SW480 (cell line): ENCODE results near the gene ENTPD5.
"Not testable (repeated sequence)": the region's sequence is repeated elsewhere in the genome, so short reads cannot be mapped to it uniquely, and the experiment has no call there.

Experiments used
- DNase-seq: peaks from one replicate; pipeline ENCODE4 v3.0.0-alpha.2; 2016; ENCODE audit warnings: low spot score

Gene ENTPD5

DNA sequence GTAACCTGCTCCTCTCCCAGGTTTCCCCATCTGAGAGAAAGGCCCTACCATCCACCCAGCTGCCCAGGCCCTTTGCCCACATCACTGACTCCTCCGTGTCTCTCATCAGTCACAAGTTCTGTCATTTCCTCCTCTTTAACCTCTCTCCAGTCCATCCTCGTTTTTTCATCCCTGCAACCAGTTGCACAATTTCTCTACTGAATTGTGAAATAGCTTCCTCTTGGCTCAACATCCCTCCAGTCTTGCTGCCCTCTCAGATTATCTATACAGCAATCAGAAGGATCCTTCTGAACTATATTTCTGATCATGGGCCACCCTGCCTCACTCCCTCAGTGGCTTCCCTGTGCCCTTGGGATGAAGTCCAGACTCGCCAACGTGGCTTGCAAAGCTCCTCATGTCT is 76.0 kb downstream of the ENTPD5 start:
- DNase-seq, result peak; percentile 17

DNA sequence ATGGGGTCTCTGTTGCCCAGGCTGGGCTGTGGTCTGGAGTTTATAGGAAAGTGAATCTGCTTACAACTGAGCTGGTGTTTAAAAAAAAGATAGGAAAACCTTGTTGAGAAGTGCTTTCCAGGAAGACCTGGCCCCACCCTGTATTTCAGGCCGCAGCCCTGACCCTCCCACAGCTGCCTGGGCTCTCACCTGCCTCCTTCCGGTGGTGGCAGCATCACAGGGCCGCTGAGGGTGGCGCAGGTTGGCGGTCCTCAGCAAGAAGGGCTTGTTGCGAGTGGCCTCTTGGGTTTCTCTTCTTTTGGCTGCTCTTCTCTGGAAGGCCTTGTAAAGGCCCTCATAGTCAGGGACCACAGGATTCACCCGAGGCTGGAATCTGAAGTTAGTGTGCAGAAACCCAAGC is 76.9 kb downstream of the ENTPD5 start:
- DNase-seq, result peak; percentile 28

DNA sequence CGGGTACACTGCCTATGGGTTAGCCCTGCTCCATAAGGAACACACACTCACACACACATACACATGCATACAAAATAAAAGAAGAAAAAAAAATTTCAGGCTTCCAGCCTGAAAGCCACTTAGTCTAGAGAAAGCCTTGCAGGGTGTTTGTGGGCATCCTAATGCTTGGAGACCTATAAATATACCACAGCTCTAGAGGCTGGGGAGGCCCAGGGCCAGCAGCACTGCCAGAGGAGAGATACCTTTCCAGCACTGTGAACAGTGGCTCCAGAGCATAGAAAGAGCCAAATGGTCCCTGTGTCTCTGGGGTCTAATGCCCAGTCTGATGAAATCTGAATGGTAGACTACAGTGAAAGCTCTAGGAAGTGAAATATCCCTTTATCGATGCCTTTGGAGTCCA is 82.1 kb downstream of the ENTPD5 start:
- no peak for DNase-seq

DNA sequence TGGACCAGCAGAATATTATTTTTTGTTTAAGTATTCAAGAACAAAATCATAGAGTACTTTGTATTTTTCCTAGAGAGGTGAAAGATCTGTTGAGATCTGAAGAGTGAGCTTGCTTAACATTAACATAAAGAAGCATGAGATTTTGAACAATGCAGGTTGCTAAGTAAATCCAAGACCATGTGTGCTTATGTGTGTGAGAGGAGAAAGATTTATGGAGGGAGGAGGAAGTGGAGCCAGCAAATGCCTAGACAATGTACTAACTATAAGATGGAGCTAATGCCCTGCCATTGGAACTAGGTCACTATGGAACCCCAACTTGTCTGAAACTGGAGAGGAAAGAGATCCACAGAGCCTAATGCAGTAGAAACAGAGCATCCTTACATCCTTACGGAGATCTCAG is 82.5 kb downstream of the ENTPD5 start:
- DNase-seq, result no peak

DNA sequence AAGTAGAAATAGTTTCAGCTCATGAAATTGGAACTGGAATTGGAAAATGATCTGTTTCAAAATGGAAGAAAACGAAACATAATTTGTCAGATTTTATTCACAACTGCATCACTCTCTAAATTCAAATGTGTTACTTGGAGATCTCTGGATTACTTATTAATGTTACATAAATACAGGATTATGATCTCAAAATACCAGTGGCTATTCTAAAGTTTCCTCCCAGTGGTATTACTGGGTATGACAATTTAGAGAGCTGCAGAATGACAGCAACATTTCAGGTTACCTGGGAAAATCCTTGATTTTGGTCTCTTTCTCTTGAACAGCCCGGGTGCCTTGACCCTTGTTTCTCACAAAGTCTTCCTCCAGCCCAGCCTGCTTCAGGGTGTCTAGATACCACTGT is 83.4 kb downstream of the ENTPD5 start:
- DNase-seq, result peak; percentile 21

DNA sequence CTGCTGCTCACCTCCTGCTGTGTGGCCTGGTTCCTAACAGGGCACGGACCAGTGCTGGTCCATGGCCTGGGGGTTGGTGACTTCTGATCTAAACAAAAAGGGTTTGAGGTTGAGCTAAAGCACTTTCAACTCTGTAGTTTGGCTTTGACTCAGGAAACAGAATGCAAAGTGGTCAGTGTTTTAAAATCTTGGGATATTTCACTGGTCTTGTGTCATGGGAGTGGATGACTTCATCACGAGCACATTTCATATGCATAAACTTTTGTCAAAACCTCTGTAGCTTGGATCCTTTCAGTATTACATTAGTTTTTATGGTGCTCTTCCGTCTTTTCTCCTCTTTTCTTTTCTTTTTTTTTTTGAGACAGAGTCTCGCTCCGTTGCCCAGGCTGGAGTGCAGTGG is 94.8 kb downstream of the ENTPD5 start:
- no peak for DNase-seq

DNA sequence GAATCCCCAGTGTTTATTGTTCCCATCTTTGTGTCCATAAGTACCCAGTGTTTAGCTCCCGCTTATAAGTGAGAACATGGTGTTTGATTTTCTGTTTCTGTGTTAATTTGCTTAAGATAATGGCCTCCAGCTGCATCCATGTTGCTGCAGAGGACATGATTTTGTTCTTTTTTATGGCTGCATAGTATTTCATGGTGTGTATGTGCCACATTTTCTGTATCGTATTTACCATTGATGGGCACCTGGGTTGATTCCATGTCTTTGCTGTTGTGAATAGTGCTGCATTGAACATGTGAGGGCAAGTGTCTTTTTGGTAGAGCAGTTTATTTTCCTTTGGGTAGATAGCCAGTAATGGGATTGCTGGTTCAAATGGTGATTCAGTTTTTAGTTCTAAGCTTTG is 99.6 kb downstream of the ENTPD5 start:
- not testable (repeated sequence) for DNase-seq

DNA sequence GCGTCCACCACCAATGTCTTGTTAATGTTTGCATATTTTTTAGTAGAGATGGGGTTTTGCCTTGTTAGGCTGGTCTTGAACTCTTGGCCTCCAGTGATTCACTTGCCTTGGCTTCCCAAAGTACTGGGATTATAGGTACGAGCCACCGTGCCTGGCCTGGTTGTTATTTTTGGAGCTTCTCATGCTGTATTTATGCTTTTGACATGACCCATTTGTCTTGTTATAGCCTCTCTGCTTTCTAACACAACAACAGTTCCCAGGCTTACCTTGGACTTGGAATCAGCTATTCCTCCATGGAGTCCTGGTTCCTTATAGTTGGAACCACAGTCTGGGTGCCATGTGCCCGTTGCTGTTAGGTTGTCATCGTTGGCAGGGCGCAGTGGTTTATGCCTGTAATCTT is 102.8 kb downstream of the ENTPD5 start:
- no peak for DNase-seq

DNA sequence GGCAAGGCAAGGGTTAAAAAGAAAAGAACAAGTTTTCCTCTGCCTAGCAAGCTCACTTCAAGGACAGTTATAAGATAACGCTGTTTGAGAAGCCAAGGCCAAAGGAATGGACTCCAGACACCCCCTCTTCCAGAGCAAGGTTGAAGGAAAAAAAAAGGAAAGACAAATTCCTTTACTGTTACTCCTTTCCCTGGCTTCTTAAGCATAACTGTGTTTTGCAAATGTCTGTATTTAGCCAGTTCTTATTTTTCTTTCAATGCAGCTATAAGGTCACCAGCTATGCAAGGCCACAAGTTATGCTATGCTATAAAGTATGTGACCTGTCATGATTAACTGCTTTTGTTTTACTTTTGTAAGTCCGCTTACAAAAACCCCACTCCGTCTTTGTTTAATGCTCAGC is 105.8 kb downstream of the ENTPD5 start:
- DNase-seq, result no peak

DNA sequence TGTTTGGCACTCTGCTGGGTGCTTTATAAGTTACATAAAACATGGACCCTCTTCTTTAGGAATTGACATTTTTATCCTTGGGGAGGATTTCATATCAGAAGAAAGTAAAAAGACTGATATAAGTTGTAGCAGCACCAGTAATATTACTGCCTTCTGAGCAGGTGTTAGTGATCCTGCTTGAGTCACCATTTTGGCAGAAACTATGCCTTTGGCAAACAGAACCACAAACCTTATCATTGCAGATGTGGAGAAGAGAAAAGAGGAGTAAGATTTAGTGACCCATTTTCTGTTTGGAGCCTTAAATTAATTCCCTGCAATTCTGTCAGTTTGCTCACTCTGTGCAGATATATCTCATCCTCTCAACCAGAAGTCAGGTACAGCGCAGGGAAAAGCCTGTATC is 109.4 kb downstream of the ENTPD5 start:
- DNase-seq, result no peak
